ENCODE results near the gene PLCL2.

DNA sequence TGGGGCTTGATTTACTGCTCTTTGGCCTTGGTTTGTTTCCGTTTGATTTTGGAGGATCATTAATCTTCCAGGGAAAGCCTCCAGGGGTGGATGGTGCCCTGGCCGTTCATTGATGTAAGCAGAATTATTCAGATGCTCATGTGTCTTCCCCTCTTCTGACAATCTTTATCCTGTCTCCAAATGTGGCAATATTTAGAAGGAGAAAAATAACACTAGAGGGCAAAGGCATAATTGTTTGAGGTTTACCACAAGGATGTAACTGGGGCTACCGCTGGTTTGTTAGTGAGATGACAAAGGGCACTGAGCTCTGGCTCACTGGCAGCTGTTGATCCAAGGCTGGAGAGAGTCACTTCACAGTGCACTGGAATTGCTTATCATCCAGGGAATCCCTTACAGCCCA is 18.2 kb upstream of the PLCL2 start:
- TF ChIP-seq POLR2AphosphoS5 (IDR thresholded peaks at IDR 0.05; ENCODE audit: borderline replicate concordance, low read depth, low read length), result no peak
- no peak for TF ChIP-seq EZH2 (IDR thresholded peaks at IDR 0.05)

Measured in SK-N-MC (cell line).